GM18507 (cell line): ENCODE measurements around the gene CD109.
"Not testable (repeated sequence)": the region's sequence is repeated elsewhere in the genome, so short reads cannot be mapped to it uniquely, and the experiment has no call there.

Experiments used
- DNase-seq: peaks from one replicate; pipeline ENCODE4 v3.0.0; 2011; ENCODE audit warnings: low read depth; ENCODE audit not compliant: insufficient read length; ENCODE audit errors: extremely low spot score
- FAIRE-seq: peaks from 2 replicates; lab custom pipeline; 2011; peaks lifted over from hg19 to GRCh38; lab: Jason Lieb, UNC

Gene CD109

GRCh38 chr6:73722318-73723060 lies 26.5 kb downstream of the CD109 start:
- FAIRE-seq (peak; percentile 73), DNase-seq (no peak)

- not testable (repeated sequence) for DNase-seq
- peak; percentile 21 for FAIRE-seq
Measured at GRCh38 chr6:73723480-73723879, 27.5 kb downstream of the CD109 start.

GRCh38 chr6:73724389-73724788 lies 28.4 kb downstream of the CD109 start:
- no peak for FAIRE-seq
- DNase-seq = no peak

- peak; percentile 82 for FAIRE-seq
- DNase-seq = not testable (repeated sequence)
Measured at GRCh38 chr6:73725192-73725591, 29.2 kb downstream of the CD109 start.

- FAIRE-seq = no peak
Measured at GRCh38 chr6:73727114-73727513, 31.1 kb downstream of the CD109 start.

GRCh38 chr6:73728548-73729205 lies 32.7 kb downstream of the CD109 start:
- FAIRE-seq = peak; percentile 60
- no peak for DNase-seq

More at GRCh38 chr6:73727114-73727513, 31.1 kb downstream of the CD109 start:
- no peak for DNase-seq

GRCh38 chr6:73731285-73731684 lies 35.3 kb downstream of the CD109 start:
- DNase-seq (no peak), FAIRE-seq (no peak)

GRCh38 chr6:73732845-73733675 lies 37.1 kb downstream of the CD109 start:
- FAIRE-seq (peak; percentile 93), DNase-seq (no peak)

GRCh38 chr6:73733791-73734190 lies 37.8 kb downstream of the CD109 start:
- FAIRE-seq (no peak), DNase-seq (no peak)

GRCh38 chr6:73734832-73735453 lies 38.9 kb downstream of the CD109 start:
- FAIRE-seq (no peak), DNase-seq (no peak)

- no peak for FAIRE-seq
- DNase-seq = no peak
Measured at GRCh38 chr6:73738367-73739028, 42.5 kb downstream of the CD109 start.

- DNase-seq (no peak), FAIRE-seq (peak; percentile 71)
Measured at GRCh38 chr6:73739096-73739495, 43.1 kb downstream of the CD109 start.

- DNase-seq (no peak), FAIRE-seq (no peak)
Measured at GRCh38 chr6:73742433-73742832, 46.4 kb downstream of the CD109 start.

- no peak for DNase-seq
- no peak for FAIRE-seq
Measured at GRCh38 chr6:73743081-73743480, 47.1 kb downstream of the CD109 start.

- FAIRE-seq (no peak), DNase-seq (no peak)
Measured at GRCh38 chr6:73743556-73743955, 47.6 kb downstream of the CD109 start.

GRCh38 chr6:73746787-73747186 lies 50.8 kb downstream of the CD109 start:
- no peak for DNase-seq
- no peak for FAIRE-seq

- FAIRE-seq = peak; percentile 91
- no peak for DNase-seq
Measured at GRCh38 chr6:73747289-73747688, 51.3 kb downstream of the CD109 start.

- DNase-seq (no peak), FAIRE-seq (no peak)
Measured at GRCh38 chr6:73752943-73753342, 56.9 kb downstream of the CD109 start.

GRCh38 chr6:73766040-73766439 lies 70.0 kb downstream of the CD109 start:
- DNase-seq (no peak), FAIRE-seq (no peak)
